ENCODE results near the gene ZAP70. TPM values are rescaled to one million over a fixed set of nuclear protein-coding genes. Genes with fewer than 3 reads are reported as not detected.

ZAP70 gene
- polyA plus RNA-seq, 2 of the 4 experiments (the other 2 are of a cell fraction): 0.10 TPM; not detected in 1

DNA sequence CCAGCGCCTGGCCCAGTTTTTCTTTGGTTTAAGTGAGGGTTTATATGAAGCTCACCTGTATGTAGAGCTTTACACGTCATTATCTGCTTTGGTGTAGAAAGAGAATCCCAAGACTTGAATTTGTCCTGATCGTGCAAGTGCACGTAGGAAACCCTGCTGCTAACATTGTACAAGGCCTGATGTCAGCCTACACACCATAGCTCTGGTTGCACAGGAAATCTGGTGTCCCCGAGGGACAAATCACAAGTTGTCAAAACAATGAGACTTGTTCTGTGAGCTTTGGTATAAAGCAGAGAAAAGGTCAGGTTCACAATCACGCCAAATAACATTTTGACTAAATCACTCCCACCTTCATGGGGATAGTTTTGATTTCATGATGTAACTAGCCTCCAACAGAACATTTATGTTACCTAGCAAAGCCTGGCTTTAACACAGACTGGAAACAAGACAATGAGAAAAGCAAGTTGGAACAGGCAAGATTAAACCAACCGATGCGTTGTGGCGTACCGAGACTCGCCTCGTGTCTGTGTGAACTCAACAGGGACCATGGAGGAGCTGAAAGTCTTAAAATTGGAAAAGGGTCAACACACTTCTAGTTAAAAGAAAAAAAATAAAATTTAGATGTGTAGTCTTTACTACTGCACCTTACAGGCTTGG, 41.4 kb downstream of the ZAP70 start:
- TF ChIP-seq ZC3H11A (IDR thresholded peaks at IDR 0.05) (no peak), SREBF2 (IDR thresholded peaks at IDR 0.05) (no peak), JUNB (IDR thresholded peaks at IDR 0.05) (no peak), HEYL (CRISPR knock-in tag; IDR thresholded peaks at IDR 0.05) (no peak), CBX8 (IDR thresholded peaks at IDR 0.05) (no peak), CHD2 (IDR thresholded peaks at IDR 0.05; ENCODE audit: low read length, partially characterized antibody) (no peak), HOXA7 (CRISPR knock-in tag; IDR thresholded peaks at IDR 0.05) (no peak)
- TF ChIP-seq, protein P1, sequence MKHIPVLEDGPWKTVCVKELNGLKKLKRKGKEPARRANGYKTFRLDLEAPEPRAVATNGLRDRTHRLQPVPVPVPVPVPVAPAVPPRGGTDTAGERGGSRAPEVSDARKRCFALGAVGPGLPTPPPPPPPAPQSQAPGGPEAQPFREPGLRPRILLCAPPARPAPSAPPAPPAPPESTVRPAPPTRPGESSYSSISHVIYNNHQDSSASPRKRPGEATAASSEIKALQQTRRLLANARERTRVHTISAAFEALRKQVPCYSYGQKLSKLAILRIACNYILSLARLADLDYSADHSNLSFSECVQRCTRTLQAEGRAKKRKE (CRISPR knock-in tag; IDR thresholded peaks at IDR 0.05; ENCODE audit: low read depth): no peak
- TF ChIP-seq, protein P2, sequence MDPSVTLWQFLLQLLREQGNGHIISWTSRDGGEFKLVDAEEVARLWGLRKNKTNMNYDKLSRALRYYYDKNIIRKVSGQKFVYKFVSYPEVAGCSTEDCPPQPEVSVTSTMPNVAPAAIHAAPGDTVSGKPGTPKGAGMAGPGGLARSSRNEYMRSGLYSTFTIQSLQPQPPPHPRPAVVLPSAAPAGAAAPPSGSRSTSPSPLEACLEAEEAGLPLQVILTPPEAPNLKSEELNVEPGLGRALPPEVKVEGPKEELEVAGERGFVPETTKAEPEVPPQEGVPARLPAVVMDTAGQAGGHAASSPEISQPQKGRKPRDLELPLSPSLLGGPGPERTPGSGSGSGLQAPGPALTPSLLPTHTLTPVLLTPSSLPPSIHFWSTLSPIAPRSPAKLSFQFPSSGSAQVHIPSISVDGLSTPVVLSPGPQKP (IDR thresholded peaks at IDR 0.05; ENCODE audit: low read depth, low read length): no peak
- ChIA-PET CTCF (interaction anchor here (1.9 to 5.8 kb wide), 2 partner anchors 11 to 14 kb away, joined by 6 to 27 read pairs; no protein-coding TSS in a partner anchor), POLR2A (no interaction called here)
- FAIRE-seq (no peak), ATAC-seq (no peak), DNase-seq (ENCODE audit: low read depth in 1 of 2, low spot score in 1 of 2) (no peak)
- H3K9me3 ChIP-seq: no peaks in the 10 kb centered on the region
- H3K27ac ChIP-seq: no peak overlapping the region
- H3K4me3 ChIP-seq: no peak overlapping the region
- WGBS (ENCODE audit: missing lambda C conversion rate): 96% methylated on average over 12 of the region's 12 CpGs
- H3K4me2 ChIP-seq: no peak overlapping the region
- H3K4me1 ChIP-seq: no peaks in the 10 kb centered on the region

DNA sequence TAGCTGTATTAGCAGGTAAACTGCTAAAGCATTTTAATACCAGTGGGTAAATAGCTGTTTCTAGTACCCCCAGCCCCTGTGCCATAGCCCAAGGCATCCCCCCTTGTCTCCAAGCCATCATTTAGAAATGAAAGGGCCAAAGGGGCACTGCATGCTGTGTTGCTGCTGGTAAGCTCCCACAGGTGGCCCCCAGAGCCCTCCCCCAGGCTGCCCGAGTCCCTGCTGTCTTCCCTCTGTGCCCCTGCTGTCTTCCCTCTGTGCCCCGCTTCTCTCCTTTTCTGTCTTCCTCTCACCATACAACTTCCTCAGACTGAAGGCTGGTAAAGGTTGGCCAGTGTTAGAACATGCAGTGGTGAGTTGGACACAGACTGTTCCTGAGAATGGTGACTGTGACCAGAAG, 42.1 kb downstream of the ZAP70 start:
- H3K4me1 ChIP-seq: no peaks in the 10 kb centered on the region
- TF ChIP-seq EHMT2 (IDR thresholded peaks at IDR 0.05; ENCODE audit: low read depth): no peak
- TF ChIP-seq PHF8 (IDR thresholded peaks at IDR 0.05; ENCODE audit: borderline replicate concordance, low read depth): no peak
- no peak for TF ChIP-seq FOSL2 (IDR thresholded peaks at IDR 0.05)
- TF ChIP-seq FOSL2 (CRISPR knock-in tag; IDR thresholded peaks at IDR 0.05): no peak
- no peak for TF ChIP-seq CHD4 (IDR thresholded peaks at IDR 0.05; ENCODE audit: borderline replicate concordance)
- TF ChIP-seq CHD2 (IDR thresholded peaks at IDR 0.05; ENCODE audit: low read length, partially characterized antibody): no peak
- TF ChIP-seq ZSCAN20 (CRISPR knock-in tag; IDR thresholded peaks at IDR 0.05): no peak
- TF ChIP-seq CEBPB (IDR thresholded peaks at IDR 0.05): no peak
- TF ChIP-seq, protein P3, sequence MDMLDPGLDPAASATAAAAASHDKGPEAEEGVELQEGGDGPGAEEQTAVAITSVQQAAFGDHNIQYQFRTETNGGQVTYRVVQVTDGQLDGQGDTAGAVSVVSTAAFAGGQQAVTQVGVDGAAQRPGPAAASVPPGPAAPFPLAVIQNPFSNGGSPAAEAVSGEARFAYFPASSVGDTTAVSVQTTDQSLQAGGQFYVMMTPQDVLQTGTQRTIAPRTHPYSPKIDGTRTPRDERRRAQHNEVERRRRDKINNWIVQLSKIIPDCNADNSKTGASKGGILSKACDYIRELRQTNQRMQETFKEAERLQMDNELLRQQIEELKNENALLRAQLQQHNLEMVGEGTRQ (IDR thresholded peaks at IDR 0.05): no peak
- TF ChIP-seq HDAC2 (IDR thresholded peaks at IDR 0.05): no peak
- no peak for TF ChIP-seq RFX5 (IDR thresholded peaks at IDR 0.05)
- no peak for TF ChIP-seq ZNF302 (CRISPR knock-in tag; IDR thresholded peaks at IDR 0.05)
- TF ChIP-seq HEYL (CRISPR knock-in tag; IDR thresholded peaks at IDR 0.05): no peak
- TF ChIP-seq CBX8 (IDR thresholded peaks at IDR 0.05): no peak
- ATAC-seq (no peak), FAIRE-seq (no peak), DNase-seq (ENCODE audit: low read depth in 1 of 2, low spot score in 1 of 2) (no peak)
- no peaks in the 10 kb centered on the region for H3K9me3 ChIP-seq
- no peak overlapping the region for H3K4me2 ChIP-seq
- POLR2A ChIA-PET: no interaction called here
- CTCF ChIA-PET: interaction anchor here (1.9 to 5.8 kb wide), 2 partner anchors 11 to 15 kb away, joined by 6 to 27 read pairs; no protein-coding TSS in a partner anchor
- H3K4me3 ChIP-seq: no peak overlapping the region
- WGBS (ENCODE audit: missing lambda C conversion rate): 100% methylated on average over 2 of the region's 2 CpGs
- H3K27ac ChIP-seq: no peak overlapping the region

DNA sequence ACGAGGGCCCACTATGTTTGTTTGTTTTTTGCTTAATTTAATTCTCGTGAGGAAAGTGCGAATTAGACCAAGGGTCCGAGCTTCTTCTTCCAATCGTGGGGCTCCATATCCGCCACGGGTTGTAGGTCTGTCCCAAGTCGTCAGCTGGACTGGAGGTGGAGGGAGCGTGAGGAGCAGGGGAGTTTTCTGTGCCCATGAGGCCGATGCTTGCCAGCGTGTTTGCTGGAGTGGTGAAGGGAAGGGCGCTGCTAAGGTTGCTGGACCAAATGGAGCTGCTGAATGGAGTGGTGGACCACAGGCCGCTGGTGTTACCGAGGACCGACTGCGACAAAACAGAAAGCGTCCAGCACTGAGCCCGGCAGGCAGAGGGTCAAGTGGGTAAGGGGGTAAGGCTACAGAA, 43.7 kb downstream of the ZAP70 start:
- Histone ChIP-seq H3K4me2 (no peak overlapping the region), H3K9me3 (no peaks in the 10 kb centered on the region), H3K4me3 (no peak overlapping the region), H3K27ac (no peak overlapping the region), H3K4me1 (no peaks in the 10 kb centered on the region)
- CTCF ChIA-PET: interaction anchor here (1.0 to 1.7 kb wide), 3 partner anchors 10 to 892 kb away, joined by 4 to 7 read pairs (median 5); no protein-coding TSS in a partner anchor
- TF ChIP-seq RARB (CRISPR knock-in tag; IDR thresholded peaks at IDR 0.05) (no peak), CHD4 (IDR thresholded peaks at IDR 0.05; ENCODE audit: borderline replicate concordance) (no peak)
- POLR2A ChIA-PET: no interaction called here
- ATAC-seq (no peak), FAIRE-seq (no peak), DNase-seq (ENCODE audit: low read depth in 1 of 2, low spot score in 1 of 2) (no peak)
- WGBS (ENCODE audit: missing lambda C conversion rate): 92% methylated on average over 18 of the region's 18 CpGs

Data from A549 (cell line).